Panc1 (cell line): Measurements from ENCODE around the gene TOGARAM2. TPM values are rescaled to one million over a fixed set of nuclear protein-coding genes. Genes with fewer than 3 reads are reported as not detected.

ENCODE experiments used
- ATAC-seq: fragments of 200-7000 bp; cut with Tn5 transposase; 2 replicates; pipeline ENCODE4 v1.9.1; 2020; ENCODE audit warnings: mild to moderate bottlenecking, moderate library complexity
- BruUV-seq: library from RNA; stranded (reverse); fragments of 400-500 nt; replicated peaks from 2 replicates; lab custom pipeline; 2021; lab: Mats Ljungman, UMichigan
- CTCF ChIA-PET: fragments of 300-600 bp; sonication (Branson Sonifier 250); formaldehyde crosslinking; loops from one replicate; lab custom pipeline; 2022; ENCODE audit warnings: antibody characterized with exemption; lab: Charles Lee
- POLR2A ChIA-PET: fragments of 300-600 bp; sonication (Branson Sonifier 250); formaldehyde crosslinking; loops from one replicate; lab custom pipeline; 2022; ENCODE audit warnings: antibody characterized with exemption; lab: Charles Lee
- DNase-seq: peaks from one replicate; pipeline ENCODE4 v3.0.0-alpha.2; 2010; ENCODE audit warnings: low read depth, low spot score
- H3K27ac ChIP-seq: 2 replicates; pipeline ENCODE4 v1.5.1; 2011; ENCODE audit warnings: mild to moderate bottlenecking, low read length, inconsistent platforms
- H3K27me3 ChIP-seq: fragments of 200-500 bp; sonication (Bioruptor generic); 2 replicates; pipeline ENCODE4 v1.6.0; 2014; ENCODE audit warnings: low read length, inconsistent platforms; ENCODE audit not compliant: control insufficient read depth, insufficient read depth
- H3K36me3 ChIP-seq: fragments of 200-500 bp; sonication (Bioruptor generic); 2 replicates; pipeline ENCODE4 v1.5.1; 2014; ENCODE audit warnings: inconsistent platforms, mild to moderate bottlenecking, low read length, moderate library complexity; ENCODE audit not compliant: control insufficient read depth, insufficient read depth
- H3K4me1 ChIP-seq: 2 replicates; pipeline ENCODE4 v1.5.1; 2011; ENCODE audit warnings: inconsistent platforms, mild to moderate bottlenecking, low read length, moderate library complexity; ENCODE audit not compliant: control insufficient read depth, insufficient read depth
- H3K4me3 ChIP-seq, 2 experiments: 2 replicates each; pipeline ENCODE4 v1.5.1; 2011 to 2012; ENCODE audit warnings: low read depth in 2 of 2, low read length in 2 of 2, mild to moderate bottlenecking in 2 of 2, inconsistent platforms in 1 of 2, moderate library complexity in 1 of 2
- H3K9me3 ChIP-seq: fragments of 200-500 bp; sonication (Bioruptor generic); 2 replicates; pipeline ENCODE4 v1.5.1; 2014; ENCODE audit warnings: low read depth, mild to moderate bottlenecking, inconsistent platforms, low read length, moderate library complexity; ENCODE audit not compliant: control insufficient read depth, insufficient read depth
- POLR2AphosphoS5 ChIP-seq: IDR thresholded peaks from 2 replicates; pipeline ENCODE4 v1.6.1; 2012; ENCODE audit warnings: mild to moderate bottlenecking, low read depth, low read length, moderate library complexity
- SIN3A ChIP-seq: IDR thresholded peaks from 2 replicates; pipeline ENCODE4 v1.6.1; 2012; ENCODE audit warnings: low read depth, mild to moderate bottlenecking, low read length, moderate library complexity, borderline replicate concordance; ENCODE audit not compliant: insufficient read depth
- TCF7L2 ChIP-seq: IDR thresholded peaks from 2 replicates; pipeline ENCODE4 v1.6.1; 2011; ENCODE audit warnings: mild to moderate bottlenecking, low read depth, low read length, inconsistent platforms
- in situ Hi-C: cut with HindIII; loops from 2 replicates; pipeline ENCODE4 v1.10.0; 2016; ENCODE audit warnings: low sequenced_read_pairs, low pct_unique_long_range_greater_than_20kb
- intact Hi-C: fragments of 100-400 bp; cut with micrococcal nuclease; formaldehyde crosslinking; loops from one replicate; pipeline ENCODE4 v1.10.0; 2022; ENCODE audit not compliant: unreplicated experiment
- total RNA-seq: library from RNA; stranded (reverse); gene quantifications from one replicate; pipeline ENCODE4 v1.2.1, GENCODE V29; 2021; ENCODE audit not compliant: unreplicated experiment
- TF ChIP-seq, protein P1 (sequence below), 2 experiments: IDR thresholded peaks; 2 replicates each; pipeline ENCODE4 v1.6.1; 2011 to 2012; ENCODE audit warnings: low read depth in 2 of 2, control low read depth in 1 of 2, low read length in 1 of 2, mild to moderate bottlenecking in 1 of 2, moderate library complexity in 1 of 2; ENCODE audit not compliant: insufficient read depth in 1 of 2
- TF ChIP-seq, protein P2 (sequence below): fragments of 450-650 bp; IDR thresholded peaks from 2 replicates; pipeline ENCODE4 v1.5.1; 2017; ENCODE audit warnings: mild to moderate bottlenecking

TOGARAM2 gene
- total RNA-seq, 1 experiment from 2014 or later = 0.44 TPM

DNA sequence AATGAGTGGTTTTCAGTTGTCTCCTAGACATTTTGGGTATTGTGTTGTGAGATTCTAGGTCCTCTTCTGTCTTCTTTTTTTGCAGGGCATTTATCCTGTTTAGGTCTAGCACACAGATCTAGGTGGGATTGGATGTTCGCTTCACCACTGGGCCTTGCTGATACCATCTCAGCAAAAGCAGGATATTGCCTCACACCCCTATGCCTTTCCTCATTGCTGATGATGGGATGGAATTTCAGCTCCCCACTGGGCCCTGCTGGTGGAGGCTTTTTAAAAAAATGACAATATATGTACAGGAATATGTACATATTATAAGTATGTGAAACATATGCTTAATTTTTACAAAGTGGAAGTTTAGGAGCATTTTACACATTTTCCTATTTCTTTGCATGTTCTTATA lies 5.4 kb upstream of the TOGARAM2 start:
- no peak overlapping the region for H3K4me3 ChIP-seq
- in situ Hi-C loops (no loop called here), intact Hi-C loops (no loop called here)
- no peaks in the 10 kb centered on the region; the same call in 1 of the 2 replicates for H3K4me1 ChIP-seq
- CTCF ChIA-PET = no interaction called here
- no peaks in the 10 kb centered on the region for H3K36me3 ChIP-seq
- no TSS peak for BruUV-seq
- H3K27me3 ChIP-seq = no peaks in the 10 kb centered on the region
- H3K9me3 ChIP-seq = no peaks in the 10 kb centered on the region
- POLR2A ChIA-PET = no interaction called here
- no peak overlapping the region for H3K27ac ChIP-seq
- DNase-seq = no peak
- ATAC-seq = no peak
- TF ChIP-seq POLR2AphosphoS5 (no peak), TCF7L2 (no peak), SIN3A (no peak)
- TF ChIP-seq, protein P1, sequence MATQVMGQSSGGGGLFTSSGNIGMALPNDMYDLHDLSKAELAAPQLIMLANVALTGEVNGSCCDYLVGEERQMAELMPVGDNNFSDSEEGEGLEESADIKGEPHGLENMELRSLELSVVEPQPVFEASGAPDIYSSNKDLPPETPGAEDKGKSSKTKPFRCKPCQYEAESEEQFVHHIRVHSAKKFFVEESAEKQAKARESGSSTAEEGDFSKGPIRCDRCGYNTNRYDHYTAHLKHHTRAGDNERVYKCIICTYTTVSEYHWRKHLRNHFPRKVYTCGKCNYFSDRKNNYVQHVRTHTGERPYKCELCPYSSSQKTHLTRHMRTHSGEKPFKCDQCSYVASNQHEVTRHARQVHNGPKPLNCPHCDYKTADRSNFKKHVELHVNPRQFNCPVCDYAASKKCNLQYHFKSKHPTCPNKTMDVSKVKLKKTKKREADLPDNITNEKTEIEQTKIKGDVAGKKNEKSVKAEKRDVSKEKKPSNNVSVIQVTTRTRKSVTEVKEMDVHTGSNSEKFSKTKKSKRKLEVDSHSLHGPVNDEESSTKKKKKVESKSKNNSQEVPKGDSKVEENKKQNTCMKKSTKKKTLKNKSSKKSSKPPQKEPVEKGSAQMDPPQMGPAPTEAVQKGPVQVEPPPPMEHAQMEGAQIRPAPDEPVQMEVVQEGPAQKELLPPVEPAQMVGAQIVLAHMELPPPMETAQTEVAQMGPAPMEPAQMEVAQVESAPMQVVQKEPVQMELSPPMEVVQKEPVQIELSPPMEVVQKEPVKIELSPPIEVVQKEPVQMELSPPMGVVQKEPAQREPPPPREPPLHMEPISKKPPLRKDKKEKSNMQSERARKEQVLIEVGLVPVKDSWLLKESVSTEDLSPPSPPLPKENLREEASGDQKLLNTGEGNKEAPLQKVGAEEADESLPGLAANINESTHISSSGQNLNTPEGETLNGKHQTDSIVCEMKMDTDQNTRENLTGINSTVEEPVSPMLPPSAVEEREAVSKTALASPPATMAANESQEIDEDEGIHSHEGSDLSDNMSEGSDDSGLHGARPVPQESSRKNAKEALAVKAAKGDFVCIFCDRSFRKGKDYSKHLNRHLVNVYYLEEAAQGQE (IDR thresholded peaks at IDR 0.05; ENCODE audit: insufficient read depth in 1 of 2, low read depth in 2 of 2, low read length in 1 of 2) = no peak
- TF ChIP-seq, protein P2, sequence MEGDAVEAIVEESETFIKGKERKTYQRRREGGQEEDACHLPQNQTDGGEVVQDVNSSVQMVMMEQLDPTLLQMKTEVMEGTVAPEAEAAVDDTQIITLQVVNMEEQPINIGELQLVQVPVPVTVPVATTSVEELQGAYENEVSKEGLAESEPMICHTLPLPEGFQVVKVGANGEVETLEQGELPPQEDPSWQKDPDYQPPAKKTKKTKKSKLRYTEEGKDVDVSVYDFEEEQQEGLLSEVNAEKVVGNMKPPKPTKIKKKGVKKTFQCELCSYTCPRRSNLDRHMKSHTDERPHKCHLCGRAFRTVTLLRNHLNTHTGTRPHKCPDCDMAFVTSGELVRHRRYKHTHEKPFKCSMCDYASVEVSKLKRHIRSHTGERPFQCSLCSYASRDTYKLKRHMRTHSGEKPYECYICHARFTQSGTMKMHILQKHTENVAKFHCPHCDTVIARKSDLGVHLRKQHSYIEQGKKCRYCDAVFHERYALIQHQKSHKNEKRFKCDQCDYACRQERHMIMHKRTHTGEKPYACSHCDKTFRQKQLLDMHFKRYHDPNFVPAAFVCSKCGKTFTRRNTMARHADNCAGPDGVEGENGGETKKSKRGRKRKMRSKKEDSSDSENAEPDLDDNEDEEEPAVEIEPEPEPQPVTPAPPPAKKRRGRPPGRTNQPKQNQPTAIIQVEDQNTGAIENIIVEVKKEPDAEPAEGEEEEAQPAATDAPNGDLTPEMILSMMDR = no peak

DNA sequence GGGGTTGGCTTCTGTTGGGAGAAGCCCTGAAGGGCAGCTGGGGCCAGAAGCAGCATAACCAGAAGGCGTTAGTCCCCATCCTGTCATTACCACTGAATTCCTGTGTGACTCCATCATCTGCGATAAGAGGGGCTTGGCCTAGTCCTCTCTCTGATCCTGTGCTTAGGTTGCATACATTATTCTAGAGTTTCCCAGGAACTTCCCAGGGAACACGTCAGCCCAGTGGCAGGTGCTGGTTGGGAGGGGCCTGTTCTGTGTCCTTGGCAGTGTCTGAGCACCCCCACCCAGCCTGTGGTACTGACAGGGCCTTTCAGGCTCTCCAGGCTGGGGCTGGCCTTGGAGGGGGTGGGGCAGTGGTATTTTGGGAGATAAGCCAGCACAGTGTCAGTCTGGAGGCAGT lies 4.5 kb upstream of the TOGARAM2 start:
- Histone ChIP-seq H3K36me3 (no peaks in the 10 kb centered on the region), H3K4me3 (no peak overlapping the region), H3K4me1 (peaks cover 8% of the 10 kb centered on the region), H3K9me3 (no peaks in the 10 kb centered on the region), H3K27ac (no peak overlapping the region), H3K27me3 (no peaks in the 10 kb centered on the region)
- in situ Hi-C loops = no loop called here
- DNase-seq (no peak), ATAC-seq (no peak)
- BruUV-seq = no TSS peak
- TF ChIP-seq, protein P2 = no peak
- TF ChIP-seq POLR2AphosphoS5 = no peak
- intact Hi-C loops = no loop called here
- ChIA-PET CTCF (no interaction called here), POLR2A (no interaction called here)
